ENCODE measurements around the gene C2CD4C. TPM values are rescaled to one million over a fixed set of nuclear protein-coding genes. Genes with fewer than 3 reads are reported as not detected.

C2CD4C gene
- total RNA-seq (2021; ENCODE audit: unreplicated experiment) (13.6 TPM), Bru-seq, nascent RNA (percentile 45 among the genes with signal in this experiment), BruChase-seq, experiment 1, labeled RNA remaining after a 2-hour chase (percentile 55 among the genes with signal in this experiment), BruChase-seq, experiment 2, labeled RNA remaining after a 6-hour chase (percentile 61 among the genes with signal in this experiment)
- polyA plus RNA-seq (2012; ENCODE audit: insufficient read length), result 29.2 TPM
- long read RNA-seq, transcript C2CD4C-201 (2 exons, 3,129 nt), result major isoform, 10 of 55 reads
- long read RNA-seq, partial matches to known transcripts, result 0 of 55 reads
- long read RNA-seq, other reads (novel, unspliced or antisense), result 45 of 55 reads

GRCh38 chr19:408902-409515 is at the start of gene C2CD4C:
TSS of gene C2CD4C (minus strand) at chr19:409147. CDS start at chr19:408361, 786 bp downstream.
- no TSS peak for BruUV-seq (replicated peaks)
- Histone ChIP-seq H3K27ac (ENCODE audit: low read length) (no peak within 1 kb of the TSS), H3K9me3 (ENCODE audit: control insufficient read depth, insufficient read depth, low read depth, low read length) (no peaks in the 10 kb centered on the region), H3K27me3 (ENCODE audit: control insufficient read depth, insufficient read depth, low read length) (no peaks in the 10 kb centered on the region), H3K36me3 (ENCODE audit: control insufficient read depth, insufficient read depth, low read length) (no peaks in the 10 kb centered on the region), H3K4me3 (ENCODE audit: low read depth in 2 of 2, low read length in 2 of 2) (peak within 1 kb of the TSS; percentile 34 to 52), H3K4me1 (ENCODE audit: control insufficient read depth, insufficient read depth, low read length) (peaks cover 26% of the 10 kb centered on the region)
- ChIA-PET POLR2A (no interaction called here), CTCF (no interaction called here)
- TF ChIP-seq REST (IDR thresholded peaks at IDR 0.05; ENCODE audit: insufficient read depth in 1 of 2, low read depth in 2 of 2, low read length in 1 of 2) (no peak), SIN3A (IDR thresholded peaks at IDR 0.05; ENCODE audit: borderline replicate concordance, insufficient read depth, low read depth, low read length) (no peak)
- DNase-seq (ENCODE audit: low read depth, low spot score), result no peak
- in situ Hi-C loops (cut with HindIII; ENCODE audit: low pct_unique_long_range_greater_than_20kb, low sequenced_read_pairs) (no loop called here), intact Hi-C loops (cut with micrococcal nuclease; ENCODE audit: unreplicated experiment) (no loop called here)
- ATAC-seq, result 0 out of 2 replicates have a peak, but pooled peaks have one; percentile 39

GRCh38 chr19:458091-459042 is 49.4 kb upstream of the C2CD4C start:
- ChIA-PET POLR2A (no interaction called here), CTCF (no interaction called here)
- TF ChIP-seq SIN3A (IDR thresholded peaks at IDR 0.05; ENCODE audit: borderline replicate concordance, insufficient read depth, low read depth, low read length) (no peak), CTCF (IDR thresholded peaks at IDR 0.05) (no peak), REST (IDR thresholded peaks at IDR 0.05; ENCODE audit: insufficient read depth in 1 of 2, low read depth in 2 of 2, low read length in 1 of 2) (no peak), POLR2AphosphoS5 (IDR thresholded peaks at IDR 0.05; ENCODE audit: low read depth, low read length) (no peak), TCF7L2 (IDR thresholded peaks at IDR 0.05; ENCODE audit: low read depth, low read length) (no peak)
- DNase-seq (ENCODE audit: low read depth, low spot score) (no peak), ATAC-seq (no peak)
- H3K4me1 ChIP-seq (ENCODE audit: control insufficient read depth, insufficient read depth, low read length), result no peaks in the 10 kb centered on the region
- in situ Hi-C loops (cut with HindIII; ENCODE audit: low pct_unique_long_range_greater_than_20kb, low sequenced_read_pairs) (no loop called here), intact Hi-C loops (cut with micrococcal nuclease; ENCODE audit: unreplicated experiment) (no loop called here)
- BruUV-seq (replicated peaks), result no TSS peak
- no peak overlapping the region for H3K27ac ChIP-seq (ENCODE audit: low read length)
- H3K4me3 ChIP-seq (ENCODE audit: low read depth in 2 of 2, low read length in 2 of 2), result no peak overlapping the region
- no peaks in the 10 kb centered on the region for H3K36me3 ChIP-seq (ENCODE audit: control insufficient read depth, insufficient read depth, low read length)
- H3K9me3 ChIP-seq (ENCODE audit: control insufficient read depth, insufficient read depth, low read depth, low read length), result no peaks in the 10 kb centered on the region
- no peaks in the 10 kb centered on the region for H3K27me3 ChIP-seq (ENCODE audit: control insufficient read depth, insufficient read depth, low read length)
